GM19238 (cell line): ENCODE results near the gene SPACA6.
A peak's percentile ranks its signal among the peaks of the same experiment; 100 is the strongest.
"Not testable (repeated sequence)": the region's sequence is repeated elsewhere in the genome, so short reads cannot be mapped to it uniquely, and the experiment has no call there.

ENCODE experiments used
- DNase-seq: peaks from one replicate; pipeline ENCODE4 v3.0.0; 2011; ENCODE audit warnings: low spot score; ENCODE audit not compliant: insufficient read length

Gene SPACA6

GRCh38 chr19:51693260-51693659, at the start of gene SPACA6:
TSS of gene SPACA6 (plus strand) at chr19:51693330. CDS start at chr19:51693527, 197 bp downstream.
- DNase-seq: no peak

- no peak for DNase-seq
Observed at GRCh38 chr19:51644636-51645271, 48.4 kb upstream of the SPACA6 start.

GRCh38 chr19:51646730-51647129, 46.4 kb upstream of the SPACA6 start, which contains the start of gene SIGLEC14:
TSS of gene SIGLEC14 (minus strand) at chr19:51646825. CDS start at chr19:51646759, 66 bp downstream.
- not testable (repeated sequence) for DNase-seq

- no peak for DNase-seq
Observed at GRCh38 chr19:51647318-51647717, 45.8 kb upstream of the SPACA6 start.

GRCh38 chr19:51651216-51651846, 41.8 kb upstream of the SPACA6 start:
- peak; percentile 36 for DNase-seq

GRCh38 chr19:51652266-51652665, 40.9 kb upstream of the SPACA6 start:
- DNase-seq: no peak

- DNase-seq: no peak
Observed at GRCh38 chr19:51653162-51653561, 40.0 kb upstream of the SPACA6 start.

GRCh38 chr19:51654783-51655182, 38.3 kb upstream of the SPACA6 start:
- no peak for DNase-seq

GRCh38 chr19:51660975-51661600, 32.0 kb upstream of the SPACA6 start:
- DNase-seq: peak; percentile 39

- no peak for DNase-seq
Observed at GRCh38 chr19:51663650-51664049, 29.5 kb upstream of the SPACA6 start.

- DNase-seq: no peak
Observed at GRCh38 chr19:51664131-51664530, 29.0 kb upstream of the SPACA6 start.

- no peak for DNase-seq
Observed at GRCh38 chr19:51664997-51665396, 28.1 kb upstream of the SPACA6 start.

GRCh38 chr19:51668216-51668615, 24.9 kb upstream of the SPACA6 start:
- no peak for DNase-seq

GRCh38 chr19:51675911-51676565, 17.1 kb upstream of the SPACA6 start:
- not testable (repeated sequence) for DNase-seq

- DNase-seq: no peak
Observed at GRCh38 chr19:51676566-51677083, 16.5 kb upstream of the SPACA6 start.

GRCh38 chr19:51680474-51680873, 12.7 kb upstream of the SPACA6 start:
- DNase-seq: no peak

GRCh38 chr19:51681286-51681941, 11.7 kb upstream of the SPACA6 start:
- DNase-seq: no peak

GRCh38 chr19:51686171-51686570, 7.0 kb upstream of the SPACA6 start:
- no peak for DNase-seq

GRCh38 chr19:51687791-51688670, 5.1 kb upstream of the SPACA6 start:
- DNase-seq: no peak
